Skeletal muscle tissue (tissue), 4 donors: Measurements from ENCODE around the gene FRMD4B. TPM values are rescaled to one million over a fixed set of nuclear protein-coding genes. Genes with fewer than 3 reads are reported as not detected.

Experiments
- H3K27ac ChIP-seq: one replicate; pipeline ENCODE4 v1.7.0; 2013; ENCODE audit warnings: mild to moderate bottlenecking, low read depth, low read length, inconsistent platforms
- H3K27me3 ChIP-seq, 3 donors: one replicate each; pipeline ENCODE4 v1.7.0; 2013; ENCODE audit warnings: low read length in 3 of 3; ENCODE audit not compliant: control insufficient read depth in 3 of 3, insufficient read depth in 3 of 3
- H3K36me3 ChIP-seq, 3 donors: one replicate each; pipeline ENCODE4 v1.7.0; 2013; ENCODE audit warnings: low read length in 3 of 3; ENCODE audit not compliant: control insufficient read depth in 3 of 3, insufficient read depth in 3 of 3
- H3K4me1 ChIP-seq, 3 donors: one replicate each; pipeline ENCODE4 v1.7.0; 2013; ENCODE audit warnings: low read length in 3 of 3, mild to moderate bottlenecking in 3 of 3; ENCODE audit not compliant: control insufficient read depth in 3 of 3, insufficient read depth in 3 of 3
- H3K4me3 ChIP-seq, 3 donors: one replicate each; pipeline ENCODE4 v1.7.0; 2013; ENCODE audit warnings: low read length in 3 of 3
- H3K9ac ChIP-seq, 3 donors: one replicate each; pipeline ENCODE4 v1.7.0; 2013; ENCODE audit warnings: low read length in 3 of 3, mild to moderate bottlenecking in 3 of 3, moderate library complexity in 2 of 3, low read depth in 1 of 3
- H3K9me3 ChIP-seq, 3 donors: one replicate each; pipeline ENCODE4 v1.7.0; 2013; ENCODE audit warnings: low read length in 3 of 3; ENCODE audit not compliant: control insufficient read depth in 3 of 3
- total RNA-seq: library from RNA; depleted of rRNA; stranded (reverse); fragments of >200 nt; gene quantifications from one replicate; pipeline ENCODE4 v1.2.3, GENCODE V29; 2014
- donor health status: Osteomylitis.

The FRMD4B gene
- total RNA-seq, 1 donor from 2014 or later = 21.4 TPM

DNA sequence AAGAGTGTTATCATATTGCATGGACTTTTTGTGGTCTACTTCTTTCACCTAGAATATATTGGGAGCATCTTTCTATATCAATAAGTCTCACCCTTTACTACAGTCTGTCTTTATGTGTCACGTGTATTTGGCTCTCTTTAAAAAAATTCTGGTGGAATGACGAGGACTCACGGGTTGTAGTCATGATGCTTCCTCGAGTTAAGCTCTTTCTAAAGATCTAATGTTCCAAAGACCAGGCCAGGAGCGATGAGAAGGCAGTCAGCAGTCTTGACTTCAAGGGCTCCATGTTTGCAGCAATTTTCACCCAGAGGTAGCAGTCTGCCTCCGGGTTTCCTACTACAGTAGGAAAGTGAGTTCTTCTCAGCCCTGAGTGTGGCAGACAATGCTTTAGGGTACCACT lies 88.9 kb downstream of the FRMD4B start:
- Histone ChIP-seq H3K9me3 (no peaks in the 10 kb centered on the region), H3K27ac (no peak overlapping the region), H3K4me3 (no peak overlapping the region), H3K9ac (no peak overlapping the region), H3K36me3 (no peaks in the 10 kb centered on the region), H3K27me3 (no peaks in the 10 kb centered on the region), H3K4me1 (no peaks in the 10 kb centered on the region)

DNA sequence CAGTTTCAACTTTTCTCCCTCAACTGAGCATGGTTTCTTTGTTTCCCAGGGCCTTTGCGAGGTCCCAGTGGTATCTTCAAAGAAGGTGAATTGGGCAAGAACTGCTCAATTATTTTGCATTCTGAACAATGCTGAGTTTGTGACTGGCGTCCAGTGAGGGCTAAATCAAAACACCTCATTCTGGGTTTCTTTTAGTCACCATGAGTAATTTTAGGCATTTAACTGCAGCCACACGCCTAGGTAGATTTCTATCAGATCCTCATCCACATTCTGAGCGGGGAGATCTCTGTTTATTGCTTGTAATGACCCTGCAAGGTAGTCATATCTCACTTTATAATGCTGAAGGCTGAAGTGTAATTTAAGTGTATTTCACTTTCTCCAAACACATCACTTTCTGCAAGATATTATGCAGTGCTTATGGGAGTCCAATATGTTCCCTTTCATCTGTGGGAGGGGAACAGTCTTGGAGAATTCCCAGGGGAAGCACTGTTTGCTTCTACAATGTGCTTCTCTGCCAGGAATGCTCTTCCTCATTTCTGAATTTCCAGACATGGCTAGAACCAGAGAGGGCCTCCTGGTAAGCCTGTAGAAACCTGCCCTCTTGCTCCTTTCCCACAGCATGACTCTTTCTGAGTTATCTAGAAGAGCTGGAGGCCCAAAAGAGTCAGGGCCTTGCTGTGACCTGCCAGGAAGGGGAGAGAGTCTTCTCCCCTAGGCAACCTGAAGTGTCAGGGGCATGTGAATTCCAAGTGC lies 91.7 kb downstream of the FRMD4B start:
- no peak overlapping the region for H3K27ac ChIP-seq
- no peaks in the 10 kb centered on the region for H3K27me3 ChIP-seq
- no peak overlapping the region for H3K9ac ChIP-seq
- H3K4me1 ChIP-seq = no peaks in the 10 kb centered on the region
- H3K36me3 ChIP-seq = no peaks in the 10 kb centered on the region
- no peaks in the 10 kb centered on the region for H3K9me3 ChIP-seq
- no peak overlapping the region for H3K4me3 ChIP-seq

DNA sequence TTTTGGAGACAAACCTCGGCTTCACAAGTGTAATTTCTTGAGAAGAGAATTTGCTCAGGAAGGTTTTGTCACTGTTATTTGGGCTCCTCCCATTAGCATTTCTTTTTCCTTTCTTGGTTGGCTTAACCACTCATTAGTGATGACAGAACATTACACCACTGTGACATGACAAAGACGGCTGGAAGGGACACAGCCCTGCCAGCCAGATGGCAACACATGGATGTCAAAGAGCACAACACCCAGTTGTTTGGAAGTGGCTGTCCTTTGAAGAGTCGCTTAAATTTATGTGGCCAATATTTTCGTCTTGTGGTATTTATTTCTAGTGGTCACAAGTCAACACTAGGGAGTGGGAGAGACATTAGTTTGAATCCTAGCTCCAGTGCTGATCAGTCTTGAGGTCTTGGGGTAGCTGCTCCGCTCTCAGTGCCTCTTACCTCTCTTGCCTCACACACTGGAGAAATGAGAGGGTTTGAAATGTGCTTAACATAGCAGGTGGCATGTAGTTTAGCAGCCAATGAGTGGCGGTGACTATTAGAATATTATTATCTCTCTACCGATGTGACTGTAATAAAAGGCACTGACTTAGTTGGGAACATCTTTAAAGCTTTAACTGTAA lies 92.8 kb downstream of the FRMD4B start:
- H3K4me3 ChIP-seq = no peak overlapping the region
- no peaks in the 10 kb centered on the region for H3K4me1 ChIP-seq
- no peaks in the 10 kb centered on the region for H3K27me3 ChIP-seq
- no peak overlapping the region for H3K9ac ChIP-seq
- no peaks in the 10 kb centered on the region for H3K36me3 ChIP-seq
- no peak overlapping the region for H3K27ac ChIP-seq
- H3K9me3 ChIP-seq = no peaks in the 10 kb centered on the region

DNA sequence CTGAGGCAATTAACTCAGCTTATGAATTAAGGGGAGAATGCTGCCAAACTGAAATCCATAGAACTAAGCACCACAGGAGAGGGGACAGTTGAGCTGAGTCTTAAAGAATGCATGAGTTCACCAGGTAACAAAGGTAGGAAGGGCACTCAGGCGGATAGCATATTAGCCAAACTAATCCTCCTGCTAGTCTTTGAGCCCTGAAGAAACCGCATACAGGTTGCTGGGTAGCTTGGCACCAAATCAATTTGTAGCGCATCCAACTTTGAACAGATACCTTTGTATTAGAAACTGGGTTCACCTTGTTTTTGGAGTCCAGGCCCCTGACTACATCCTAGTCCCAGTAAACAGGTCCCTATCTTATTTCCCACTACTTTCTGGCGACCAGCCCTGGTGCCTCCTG lies 93.7 kb downstream of the FRMD4B start:
- H3K27ac ChIP-seq = no peak overlapping the region
- no peaks in the 10 kb centered on the region for H3K36me3 ChIP-seq

DNA sequence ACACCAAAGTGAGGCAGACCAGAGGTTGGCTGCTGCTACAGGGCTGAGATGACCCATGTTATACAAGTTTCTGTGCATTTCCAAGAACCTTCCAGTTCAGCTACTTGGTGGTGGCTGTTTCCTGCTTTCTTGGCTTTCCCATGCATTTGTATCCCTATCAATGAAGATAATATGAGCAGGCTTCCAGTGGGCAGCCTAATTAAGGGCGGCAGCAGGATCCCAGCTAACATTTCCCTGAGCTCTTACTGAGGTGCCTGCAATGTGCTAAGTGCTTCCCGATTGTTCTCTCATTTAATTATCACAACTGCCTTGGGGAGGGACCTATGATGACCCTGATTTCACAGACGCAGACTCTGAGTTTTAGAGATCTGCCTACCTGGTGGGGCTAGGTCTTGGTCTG lies 95.5 kb downstream of the FRMD4B start:
- no peak overlapping the region for H3K9ac ChIP-seq
- no peaks in the 10 kb centered on the region for H3K4me1 ChIP-seq
- H3K36me3 ChIP-seq = no peaks in the 10 kb centered on the region
- H3K27ac ChIP-seq = no peak overlapping the region
- no peak overlapping the region for H3K4me3 ChIP-seq
- no peaks in the 10 kb centered on the region for H3K9me3 ChIP-seq
- no peaks in the 10 kb centered on the region for H3K27me3 ChIP-seq

More for the DNA sequence above, 93.7 kb downstream of the FRMD4B start:
- H3K4me3 ChIP-seq = no peak overlapping the region
- H3K4me1 ChIP-seq = no peaks in the 10 kb centered on the region
- H3K9ac ChIP-seq = no peak overlapping the region
- no peaks in the 10 kb centered on the region for H3K27me3 ChIP-seq
- H3K9me3 ChIP-seq = no peaks in the 10 kb centered on the region

DNA sequence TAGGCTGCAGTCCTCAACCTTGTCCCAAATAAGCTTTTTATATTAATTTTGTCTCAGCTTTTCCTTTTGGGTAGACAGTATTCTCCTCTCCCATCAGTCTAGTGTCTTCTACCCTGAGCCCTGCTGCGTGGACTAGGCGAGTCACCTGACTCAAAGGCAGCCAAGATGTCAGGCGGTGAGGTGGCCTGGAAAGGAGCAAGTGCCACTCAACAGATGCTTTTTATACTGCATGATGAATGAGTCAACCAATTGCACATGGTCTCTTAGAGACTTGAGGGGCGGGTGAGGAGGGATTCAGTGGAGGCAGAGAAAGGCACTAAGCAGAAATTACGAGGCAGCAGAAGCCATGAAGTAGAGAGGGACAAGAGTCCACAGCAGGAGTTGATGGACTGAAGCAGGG lies 95.9 kb downstream of the FRMD4B start:
- H3K4me1 ChIP-seq = no peaks in the 10 kb centered on the region
- no peaks in the 10 kb centered on the region for H3K27me3 ChIP-seq
- H3K27ac ChIP-seq = no peak overlapping the region
- no peak overlapping the region for H3K4me3 ChIP-seq
- no peaks in the 10 kb centered on the region for H3K9me3 ChIP-seq
- no peak overlapping the region for H3K9ac ChIP-seq
- no peaks in the 10 kb centered on the region for H3K36me3 ChIP-seq

DNA sequence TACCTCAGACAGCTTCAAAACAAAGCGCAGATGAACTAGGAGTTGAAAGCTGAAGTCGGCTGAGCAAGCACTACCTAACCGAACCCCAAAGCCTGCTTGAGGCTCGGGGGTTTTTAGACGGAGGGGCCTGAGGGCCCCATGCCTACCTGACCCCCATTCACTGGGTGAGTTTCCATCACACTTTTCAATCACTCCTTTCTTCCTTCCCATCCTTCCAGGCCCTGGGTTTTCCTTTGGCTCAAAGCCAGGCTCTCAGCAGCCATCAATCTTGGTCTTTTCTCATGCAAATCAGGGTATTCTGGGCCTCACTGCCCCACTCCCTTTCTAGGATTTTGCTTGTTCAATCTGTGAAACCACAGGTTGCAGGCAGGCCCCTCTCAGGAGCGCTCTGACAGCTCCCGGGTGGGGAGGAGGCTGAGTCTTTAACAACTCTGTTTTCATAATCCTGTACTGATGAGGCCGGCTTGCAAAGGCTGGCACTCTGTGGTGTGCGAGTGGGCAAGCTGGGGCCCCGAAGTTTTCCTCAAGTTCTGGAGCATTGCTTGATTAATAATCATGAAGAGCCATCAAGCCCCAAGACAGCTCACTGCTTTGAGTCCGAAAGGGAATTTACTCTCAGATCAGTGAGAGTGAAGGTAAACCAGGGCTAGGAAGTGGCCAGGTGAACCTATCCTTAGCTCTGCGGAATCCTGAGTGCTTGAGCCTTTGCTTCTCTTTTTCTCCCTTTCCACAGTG lies 97.6 kb downstream of the FRMD4B start:
- H3K9me3 ChIP-seq = no peaks in the 10 kb centered on the region
- no peak overlapping the region for H3K27ac ChIP-seq
- no peaks in the 10 kb centered on the region for H3K36me3 ChIP-seq
- H3K27me3 ChIP-seq = no peaks in the 10 kb centered on the region
- H3K4me3 ChIP-seq = no peak overlapping the region
- H3K4me1 ChIP-seq = no peaks in the 10 kb centered on the region
- no peak overlapping the region for H3K9ac ChIP-seq

DNA sequence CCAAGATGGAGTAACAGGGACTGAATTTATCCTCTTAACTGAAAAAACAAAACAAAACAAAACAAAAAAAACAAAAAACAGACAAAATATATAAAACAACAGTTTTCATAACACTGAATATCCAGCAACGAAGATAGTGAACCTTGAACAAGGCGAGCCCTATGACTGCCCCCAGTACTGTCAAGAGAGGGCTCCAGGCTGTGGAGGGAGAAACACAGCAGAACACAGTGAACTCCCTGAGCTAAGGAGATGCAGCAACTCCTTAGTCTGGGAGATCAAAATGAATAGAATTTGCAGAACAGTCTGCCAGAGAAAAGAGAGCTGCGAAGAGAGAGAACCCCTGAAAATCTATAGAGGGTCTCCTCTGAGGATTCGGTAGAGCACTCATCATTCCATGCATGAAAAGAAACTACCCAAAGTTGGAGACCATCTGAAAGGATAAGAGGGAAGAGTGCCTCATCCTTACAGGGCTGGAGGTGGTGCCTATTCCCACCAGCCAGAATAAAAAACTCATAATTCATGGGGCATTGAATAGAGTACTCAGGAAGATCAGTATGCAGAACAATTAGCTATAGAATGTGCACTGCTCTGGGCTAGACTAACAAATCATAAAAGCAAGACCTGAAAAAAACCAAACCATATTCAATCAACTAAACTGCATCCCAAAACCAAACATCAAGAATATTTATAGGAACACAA lies 101.8 kb downstream of the FRMD4B start:
- no peaks in the 10 kb centered on the region for H3K4me1 ChIP-seq

DNA sequence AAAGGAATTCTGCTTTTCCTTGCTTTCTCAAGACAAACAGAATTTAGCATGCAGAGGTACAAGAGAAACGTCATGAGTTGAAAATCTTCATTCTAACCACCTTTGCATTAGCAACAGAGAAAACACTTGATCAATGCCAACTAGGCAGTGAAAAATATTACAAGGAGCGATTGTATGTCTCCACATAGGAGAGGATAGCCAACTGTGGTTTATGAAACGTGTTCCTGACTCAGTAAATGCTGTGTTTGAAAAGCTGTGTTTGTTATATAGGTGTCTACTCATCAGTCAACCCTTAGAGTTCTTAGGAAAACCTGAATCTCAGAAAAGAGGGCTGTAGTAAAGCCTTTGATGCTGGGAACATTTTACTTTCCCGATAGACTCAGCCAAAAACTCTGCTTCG lies 102.4 kb downstream of the FRMD4B start:
- Histone ChIP-seq H3K27ac (no peak overlapping the region), H3K27me3 (no peaks in the 10 kb centered on the region), H3K9ac (no peak overlapping the region), H3K9me3 (no peaks in the 10 kb centered on the region), H3K4me1 (no peaks in the 10 kb centered on the region), H3K4me3 (no peak overlapping the region), H3K36me3 (no peaks in the 10 kb centered on the region)

More for the DNA sequence above, 101.8 kb downstream of the FRMD4B start:
- H3K27ac ChIP-seq = no peak overlapping the region
- H3K36me3 ChIP-seq = no peaks in the 10 kb centered on the region
- no peak overlapping the region for H3K4me3 ChIP-seq
- no peaks in the 10 kb centered on the region for H3K27me3 ChIP-seq
- no peaks in the 10 kb centered on the region for H3K9me3 ChIP-seq
- H3K9ac ChIP-seq = no peak overlapping the region

DNA sequence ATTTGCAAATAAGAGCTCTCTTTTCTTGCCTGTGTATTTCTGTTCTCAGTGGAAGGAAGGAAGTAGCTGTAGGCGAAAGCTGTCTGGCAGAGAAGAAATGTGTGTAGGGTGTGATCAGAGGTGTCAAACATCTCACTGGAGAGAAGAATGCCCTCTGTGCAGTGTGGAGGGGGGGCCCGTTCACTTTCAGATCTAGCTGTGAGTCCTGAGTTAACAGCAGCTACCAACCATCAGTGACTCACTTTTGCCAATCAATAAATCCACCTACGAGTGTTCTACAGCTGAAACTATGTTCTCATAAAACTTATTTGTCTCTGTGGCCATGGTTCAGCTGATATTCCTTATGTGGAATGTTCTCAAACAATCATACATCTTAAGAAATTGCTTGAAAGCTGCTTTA lies 103.7 kb downstream of the FRMD4B start:
- H3K36me3 ChIP-seq = no peaks in the 10 kb centered on the region
- H3K9ac ChIP-seq = no peak overlapping the region
- no peaks in the 10 kb centered on the region for H3K9me3 ChIP-seq
- H3K4me3 ChIP-seq = no peak overlapping the region
- no peaks in the 10 kb centered on the region for H3K27me3 ChIP-seq
- no peaks in the 10 kb centered on the region for H3K4me1 ChIP-seq
- no peak overlapping the region for H3K27ac ChIP-seq
